GM18526 (cell line): ENCODE data around the gene AGPAT3.

Experiments
- POLR2A ChIP-seq: IDR thresholded peaks from 3 replicates; pipeline ENCODE4 v1.6.1; 2011; ENCODE audit not compliant: insufficient read length; ENCODE audit errors: extremely low read depth

The AGPAT3 gene

DNA sequence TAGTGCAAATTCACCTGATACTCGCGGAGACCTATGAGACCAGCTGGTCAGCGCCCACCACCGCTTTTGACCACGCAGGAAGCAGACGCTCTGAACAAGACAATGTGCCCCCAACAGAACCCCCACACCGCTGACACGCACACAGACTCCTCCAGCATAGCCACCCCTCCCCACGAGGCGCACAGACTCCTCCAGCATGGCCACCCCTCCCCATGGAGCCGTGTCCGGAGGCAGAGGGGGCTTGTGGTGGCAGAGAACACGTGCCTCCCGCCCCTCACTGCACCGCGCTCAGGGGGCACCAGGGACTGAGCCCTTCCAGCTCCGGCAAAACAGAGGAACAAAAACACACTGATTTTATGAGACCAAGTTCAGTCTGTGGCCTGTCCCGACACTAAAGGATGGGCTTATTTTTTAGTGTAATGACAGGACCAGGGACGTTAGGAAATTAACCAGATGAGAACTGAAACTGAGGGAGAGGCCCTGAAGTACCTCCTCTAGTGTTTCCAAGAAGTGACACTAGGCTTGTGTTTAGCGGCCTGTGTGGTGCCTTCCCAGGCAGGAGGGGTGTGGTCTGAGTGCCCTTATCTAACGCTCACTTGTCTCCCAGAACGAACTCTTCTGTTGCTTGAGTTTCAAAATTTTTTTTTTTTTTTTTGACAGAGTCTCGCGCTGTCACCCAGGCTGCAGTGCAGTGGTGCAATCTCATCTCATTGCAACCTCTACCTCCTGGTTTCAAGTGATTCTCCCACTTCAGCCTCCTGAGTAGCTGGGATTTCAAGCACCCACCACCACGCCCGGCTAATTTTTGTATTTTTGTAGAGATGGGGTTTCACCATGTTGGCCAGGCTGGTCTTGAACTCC is 10.0 kb upstream of the AGPAT3 start:
- no peak for TF ChIP-seq POLR2A

DNA sequence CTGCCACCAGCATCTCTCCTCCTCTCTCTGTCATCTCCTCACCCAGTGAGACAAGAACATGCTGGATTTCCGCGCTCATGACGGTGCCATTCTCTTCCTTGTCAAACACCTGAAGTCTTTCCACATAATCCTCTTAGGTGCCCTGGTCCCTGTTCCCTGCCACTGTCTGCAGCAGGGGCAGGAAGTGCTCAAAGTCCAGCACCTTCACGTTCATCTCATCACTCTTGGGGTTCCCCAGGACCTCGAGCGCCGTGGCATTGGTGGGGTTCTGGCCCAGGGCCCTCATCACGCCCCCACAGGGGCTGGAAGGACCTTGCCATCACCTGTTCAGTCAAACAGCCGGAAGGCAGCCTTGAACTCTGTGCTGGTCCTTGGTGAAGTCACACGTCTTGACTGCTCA is 9.1 kb upstream of the AGPAT3 start:
- no peak for TF ChIP-seq POLR2A

DNA sequence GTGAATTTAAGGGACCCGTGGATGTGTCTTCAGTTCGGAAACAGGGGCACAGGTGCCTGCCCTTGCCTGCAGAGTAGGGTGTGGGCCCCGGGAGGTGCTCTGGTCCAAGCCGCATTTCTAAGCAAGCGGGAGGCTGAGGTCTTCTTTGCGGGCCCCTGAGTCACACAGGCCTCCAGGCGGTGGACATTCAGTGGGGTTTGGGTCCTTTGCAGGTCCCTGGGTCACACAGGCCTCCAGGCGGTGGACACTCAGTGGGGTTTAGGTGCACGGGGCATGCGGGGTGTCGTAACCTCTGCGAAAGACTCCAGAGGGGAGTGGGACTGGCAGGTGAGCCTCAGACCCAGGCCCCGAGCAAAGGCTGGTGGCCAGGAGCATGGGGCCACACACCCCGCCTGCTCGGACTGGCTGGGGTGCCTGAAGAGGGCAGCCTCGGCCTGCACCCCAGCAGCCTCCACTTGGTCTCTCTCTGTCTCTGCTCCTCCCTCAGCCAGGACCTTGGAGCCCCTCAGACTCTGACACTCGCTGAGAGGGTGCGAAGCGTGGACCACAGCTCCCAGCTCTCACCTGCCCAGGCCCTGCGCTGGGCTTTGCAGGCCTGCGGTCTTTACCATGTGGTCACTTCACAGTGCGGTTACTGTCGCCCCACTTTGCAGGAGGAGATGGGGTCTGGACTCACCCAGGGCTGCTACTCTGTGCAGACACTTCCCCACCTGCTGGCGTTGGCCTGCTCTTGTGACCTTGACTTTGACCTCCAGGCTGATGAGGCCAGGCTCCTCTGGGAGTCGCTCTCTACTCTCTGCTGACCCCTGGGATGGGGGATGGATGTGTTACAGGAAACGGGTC is 6.0 kb upstream of the AGPAT3 start:
- TF ChIP-seq POLR2A, result no peak

DNA sequence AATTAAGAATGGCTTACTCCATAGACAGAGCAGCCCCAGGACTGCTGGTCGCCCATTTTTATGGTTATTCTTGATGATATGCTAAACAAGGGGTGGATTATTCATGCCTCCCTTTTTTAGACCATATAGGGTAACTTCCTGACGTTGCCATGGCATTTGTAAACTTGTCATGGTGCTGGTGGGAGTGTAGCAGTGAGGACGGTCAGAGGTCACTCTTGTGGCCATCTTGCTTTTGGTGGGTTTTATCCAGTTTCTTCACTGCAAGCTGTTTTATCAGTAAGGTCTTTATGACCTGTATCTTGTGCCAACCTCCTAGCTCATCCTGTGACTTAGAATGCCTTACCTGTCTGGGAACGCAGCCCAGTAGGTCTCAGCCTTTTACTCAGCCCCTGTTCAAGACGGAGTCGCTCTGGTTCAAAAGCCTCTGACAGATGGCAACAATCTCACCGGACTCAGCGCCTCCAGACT is 5.2 kb upstream of the AGPAT3 start:
- no peak for TF ChIP-seq POLR2A

DNA sequence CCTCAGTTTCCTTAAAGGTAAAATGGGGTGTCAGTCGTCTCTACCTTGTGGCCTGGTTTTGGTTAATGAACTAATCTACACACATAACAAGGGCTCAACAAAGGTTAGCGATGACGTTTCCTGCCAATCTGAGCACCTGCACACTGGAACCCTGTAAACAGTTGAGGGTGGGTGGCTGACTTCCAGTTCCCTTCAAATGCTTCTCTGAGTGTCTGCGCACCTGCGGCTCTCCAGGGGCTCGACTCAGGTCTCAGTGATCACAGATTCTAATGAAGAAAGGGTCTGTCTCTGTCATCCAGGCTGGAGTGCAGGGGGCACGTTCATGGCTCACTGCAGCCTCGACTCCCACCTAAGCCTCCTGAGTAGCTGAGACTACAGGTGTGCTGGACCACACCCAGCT is 3.3 kb upstream of the AGPAT3 start:
- no peak for TF ChIP-seq POLR2A

DNA sequence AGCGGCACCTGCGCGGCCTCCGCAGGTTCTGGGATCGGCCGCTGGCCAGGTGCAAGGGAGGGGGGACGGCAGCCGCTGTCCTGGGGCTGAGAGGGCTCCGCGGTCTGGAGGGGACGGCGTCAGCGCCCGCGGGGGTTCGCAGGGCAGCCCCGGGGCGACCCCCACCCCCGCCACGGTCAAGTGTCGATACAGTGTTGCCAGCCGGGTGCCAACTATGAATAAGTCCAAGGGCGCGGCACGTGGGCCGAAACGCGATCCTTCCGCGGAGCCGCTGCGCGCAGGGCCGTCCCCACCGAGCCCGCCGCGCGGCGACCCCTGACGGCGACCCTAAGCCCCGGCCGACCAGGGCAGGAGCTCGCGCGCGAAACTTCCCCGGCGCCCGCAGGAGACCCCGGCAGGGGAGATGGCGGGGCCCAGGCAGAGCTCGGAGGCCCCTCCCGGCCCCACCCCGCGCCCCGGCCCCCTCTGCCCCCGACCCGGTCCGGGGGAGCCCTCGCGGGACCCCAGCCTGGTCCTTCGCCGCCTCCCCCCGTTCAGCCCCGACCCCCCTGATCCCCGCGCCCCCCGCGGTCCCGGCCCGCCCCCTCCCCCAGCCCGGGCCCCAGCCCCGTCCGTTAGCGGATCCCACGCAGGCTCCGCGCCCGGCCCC is 586 bp upstream of the AGPAT3 start:
- peak; percentile 36 for TF ChIP-seq POLR2A

DNA sequence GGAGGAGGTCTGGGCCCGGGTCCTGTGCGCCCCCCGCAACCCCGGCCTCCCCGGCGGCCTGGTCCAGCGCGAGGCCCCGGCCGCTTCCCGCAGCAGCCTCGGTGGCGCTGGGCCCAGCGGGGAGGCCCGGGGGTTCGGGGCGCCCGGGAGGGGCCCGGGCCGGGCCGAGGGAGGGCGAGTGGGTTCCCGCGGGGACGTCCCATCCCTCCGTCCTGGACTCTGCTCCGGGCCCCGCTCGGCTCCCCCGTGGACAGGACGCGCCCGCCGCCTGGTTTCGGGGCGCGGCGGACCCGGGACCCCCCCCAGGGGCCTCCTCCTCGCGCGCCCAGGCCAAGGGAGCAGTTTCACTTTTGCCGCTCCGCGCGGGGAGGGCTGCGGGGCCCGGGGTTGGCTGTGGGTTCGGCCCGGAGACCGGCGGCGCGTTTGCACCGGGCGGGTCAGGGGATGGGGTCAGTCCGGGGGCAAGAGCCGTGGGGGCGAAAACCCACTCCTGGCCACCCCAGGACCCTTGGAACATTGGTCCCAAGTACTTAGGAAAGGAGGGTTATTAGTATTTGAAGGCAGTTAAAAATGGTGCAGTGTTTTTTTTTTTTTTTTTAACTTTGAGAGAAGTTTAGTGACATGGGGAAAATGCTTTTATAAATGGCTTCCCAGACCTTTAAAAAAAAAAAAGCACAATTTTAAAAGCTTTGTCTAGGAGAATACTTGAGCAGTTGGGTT is 677 bp downstream of the AGPAT3 start:
- peak; percentile 36 for TF ChIP-seq POLR2A

DNA sequence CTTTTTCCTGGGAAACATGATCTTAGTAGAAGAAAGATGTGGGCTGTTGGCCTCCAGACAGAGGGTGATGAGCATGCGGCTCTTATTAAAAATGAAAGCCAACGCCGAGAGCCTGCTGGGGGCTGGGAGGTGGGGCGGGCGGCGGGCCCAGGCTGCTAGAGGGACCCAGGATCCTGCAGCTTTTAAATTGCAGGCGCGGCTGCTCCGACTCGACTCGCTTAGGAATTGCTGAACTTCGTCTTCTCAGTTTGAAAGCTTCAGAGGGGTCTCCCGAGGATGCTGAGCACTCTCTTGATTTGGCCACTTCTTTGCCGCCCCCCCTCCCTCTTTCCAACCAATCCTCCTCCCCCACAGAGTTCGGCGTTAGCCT is 1.2 kb downstream of the AGPAT3 start:
- no peak for TF ChIP-seq POLR2A

DNA sequence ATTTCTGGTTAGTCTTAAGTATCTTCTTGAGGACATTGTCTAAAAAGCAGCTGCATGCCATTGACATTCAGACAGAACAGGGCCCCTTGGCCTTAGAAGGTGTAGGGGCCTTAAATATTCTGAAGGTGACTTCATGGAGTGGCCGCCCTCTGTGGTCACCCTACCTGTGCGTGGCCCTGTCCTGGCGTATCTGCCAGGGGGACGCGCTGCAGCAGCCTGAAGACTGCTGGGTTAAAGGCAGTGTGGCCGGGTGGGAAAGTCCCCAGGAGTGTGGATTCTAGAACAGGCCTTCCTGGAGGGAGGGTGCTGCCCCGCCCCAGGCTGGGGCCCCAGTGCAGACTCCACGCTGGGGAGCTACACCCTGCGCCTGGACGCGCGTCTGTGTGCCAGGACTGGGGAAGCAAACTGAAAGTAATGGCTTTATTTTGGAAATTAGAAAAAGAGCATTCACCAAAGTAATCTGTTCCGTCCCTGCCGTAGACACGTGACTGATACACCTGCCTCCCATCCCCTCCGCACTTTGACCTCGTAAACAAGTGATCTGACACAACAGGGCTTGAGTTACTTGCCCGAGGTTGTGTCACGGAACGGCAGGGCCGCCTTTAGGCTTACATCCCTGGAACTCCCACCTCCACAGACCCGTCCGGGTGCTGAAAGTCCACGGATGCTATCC is 1.8 kb downstream of the AGPAT3 start:
- TF ChIP-seq POLR2A, result peak; percentile 65

DNA sequence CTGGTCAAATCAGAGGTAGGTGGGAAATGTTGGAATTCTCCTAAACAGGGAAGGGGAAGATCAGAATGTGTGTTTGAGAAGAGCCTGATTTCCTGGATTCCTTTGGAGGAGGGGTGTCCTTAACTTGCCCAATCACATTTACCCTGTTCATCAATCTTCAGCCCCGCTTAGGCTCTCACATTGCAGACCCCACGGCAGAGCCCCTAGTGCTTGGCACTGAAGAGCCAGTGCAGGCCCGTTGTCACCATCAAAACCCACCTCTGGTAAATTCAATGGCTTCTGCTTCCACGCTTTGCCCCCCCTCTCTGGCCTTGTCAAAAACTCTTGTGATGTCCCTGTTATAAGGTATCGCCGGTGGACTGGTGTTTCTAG is 2.3 kb downstream of the AGPAT3 start:
- no peak for TF ChIP-seq POLR2A

DNA sequence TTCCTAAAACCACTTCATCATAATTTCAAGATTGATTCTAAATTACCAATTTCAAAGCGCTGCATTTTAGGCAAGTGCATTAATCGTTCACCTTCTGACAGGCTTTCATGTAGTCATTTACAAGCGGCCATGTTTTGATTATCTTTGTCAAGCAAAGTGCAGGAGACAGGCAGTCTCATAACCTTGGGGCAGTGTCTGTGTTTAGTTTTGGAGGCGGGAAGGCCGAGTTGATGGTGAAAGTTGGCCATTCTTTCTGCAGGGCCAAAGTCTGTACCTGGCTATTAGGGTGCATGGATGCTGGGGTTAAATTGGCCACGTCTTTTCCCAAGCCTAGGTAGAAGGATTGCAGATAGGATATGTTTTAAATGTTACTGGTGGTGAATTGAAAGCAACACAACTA is 2.9 kb downstream of the AGPAT3 start:
- no peak for TF ChIP-seq POLR2A

DNA sequence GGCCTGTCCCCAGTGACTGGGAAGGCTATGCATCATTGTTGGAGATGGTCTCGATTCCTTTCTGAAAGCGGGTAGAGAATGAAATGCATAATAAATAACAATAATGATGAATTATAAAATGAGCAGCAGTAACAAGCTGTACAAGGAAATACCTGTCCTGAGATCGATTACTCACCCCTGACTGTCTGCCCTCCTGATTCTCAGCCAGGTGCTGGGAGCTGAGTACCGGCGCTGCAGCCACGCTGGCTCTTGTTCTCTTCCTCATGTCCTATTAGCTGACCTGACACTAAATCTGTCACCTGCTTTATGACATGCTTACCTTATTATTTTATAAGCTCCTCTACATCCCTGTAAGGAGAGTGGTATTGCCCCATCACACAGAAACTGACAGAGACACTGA is 3.4 kb downstream of the AGPAT3 start:
- no peak for TF ChIP-seq POLR2A

DNA sequence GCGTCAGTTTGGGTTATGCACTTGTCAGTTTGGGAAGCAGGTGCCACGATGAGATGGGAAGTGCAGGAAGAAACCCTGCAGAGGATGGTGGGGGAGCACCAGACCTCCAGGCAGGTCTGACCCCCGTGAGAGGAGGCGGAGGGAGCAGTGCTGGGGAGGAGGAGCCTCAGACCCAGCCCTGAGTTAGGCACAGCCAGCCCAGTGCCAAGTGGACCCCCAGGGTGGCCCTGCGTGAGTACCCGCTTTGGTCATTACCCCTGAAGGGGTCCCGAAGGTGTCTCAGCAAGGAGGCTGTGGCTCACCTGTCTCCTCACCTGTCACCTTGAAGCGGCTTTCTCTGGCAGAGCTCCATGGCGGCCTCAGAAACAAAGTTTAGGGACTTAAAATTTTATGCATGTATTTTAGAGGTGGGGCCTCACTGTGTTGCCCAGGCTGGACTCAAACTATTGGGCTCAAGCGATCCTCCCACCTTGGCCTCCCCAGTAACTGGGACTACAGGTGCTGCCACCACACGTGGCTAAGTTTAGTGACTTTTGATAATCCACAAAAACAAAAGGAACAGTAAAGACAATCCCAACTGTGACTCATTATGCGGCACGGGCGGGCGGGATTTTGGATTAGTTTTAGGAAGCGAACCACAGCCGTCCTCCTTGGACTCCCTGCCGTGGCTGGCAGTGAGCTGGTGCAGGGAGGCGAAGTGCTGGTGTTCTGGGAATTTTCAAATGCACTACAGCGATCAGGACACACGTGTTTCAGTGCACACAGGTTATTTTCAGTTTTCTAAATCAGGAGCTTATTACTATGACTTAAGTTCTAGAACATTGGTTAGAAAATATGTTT is 4.7 kb downstream of the AGPAT3 start:
- no peak for TF ChIP-seq POLR2A

DNA sequence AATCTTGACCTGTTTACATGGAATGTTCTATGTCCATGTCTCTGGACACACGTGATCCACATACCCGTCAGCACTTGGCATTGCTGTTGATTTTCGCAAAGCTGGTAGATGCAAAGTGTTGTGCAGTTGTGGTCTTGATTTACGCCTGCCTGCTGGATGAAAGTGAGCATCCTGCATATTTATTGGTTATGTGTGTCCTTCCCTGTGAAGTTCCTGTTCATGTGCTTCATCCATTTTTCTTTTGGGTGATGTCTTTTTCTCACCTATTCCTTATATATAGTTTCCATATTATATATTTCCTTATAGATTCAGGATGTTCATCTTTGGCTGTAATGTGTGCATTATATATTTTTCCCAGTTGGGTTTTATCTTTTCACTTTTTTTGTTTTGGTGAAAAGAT is 6.5 kb downstream of the AGPAT3 start:
- TF ChIP-seq POLR2A, result no peak
